Panc1 (cell line): ENCODE results near the gene ERG. TPM values are rescaled to one million over a fixed set of nuclear protein-coding genes. Genes with fewer than 3 reads are reported as not detected.

Experiments
- ATAC-seq: fragments of 200-7000 bp; cut with Tn5 transposase; 2 replicates; pipeline ENCODE4 v1.9.1; 2020; ENCODE audit warnings: mild to moderate bottlenecking, moderate library complexity
- BruUV-seq: library from RNA; stranded (reverse); fragments of 400-500 nt; replicated peaks from 2 replicates; lab custom pipeline; 2021; lab: Mats Ljungman, UMichigan
- CTCF ChIA-PET: fragments of 300-600 bp; sonication (Branson Sonifier 250); formaldehyde crosslinking; loops from one replicate; lab custom pipeline; 2022; ENCODE audit warnings: antibody characterized with exemption; lab: Charles Lee
- POLR2A ChIA-PET: fragments of 300-600 bp; sonication (Branson Sonifier 250); formaldehyde crosslinking; loops from one replicate; lab custom pipeline; 2022; ENCODE audit warnings: antibody characterized with exemption; lab: Charles Lee
- DNase-seq: peaks from one replicate; pipeline ENCODE4 v3.0.0-alpha.2; 2010; ENCODE audit warnings: low read depth, low spot score
- H3K27ac ChIP-seq: 2 replicates; pipeline ENCODE4 v1.5.1; 2011; ENCODE audit warnings: mild to moderate bottlenecking, low read length, inconsistent platforms
- H3K27me3 ChIP-seq: fragments of 200-500 bp; sonication (Bioruptor generic); 2 replicates; pipeline ENCODE4 v1.6.0; 2014; ENCODE audit warnings: low read length, inconsistent platforms; ENCODE audit not compliant: control insufficient read depth, insufficient read depth
- H3K36me3 ChIP-seq: fragments of 200-500 bp; sonication (Bioruptor generic); 2 replicates; pipeline ENCODE4 v1.5.1; 2014; ENCODE audit warnings: inconsistent platforms, mild to moderate bottlenecking, low read length, moderate library complexity; ENCODE audit not compliant: control insufficient read depth, insufficient read depth
- H3K4me1 ChIP-seq: 2 replicates; pipeline ENCODE4 v1.5.1; 2011; ENCODE audit warnings: inconsistent platforms, mild to moderate bottlenecking, low read length, moderate library complexity; ENCODE audit not compliant: control insufficient read depth, insufficient read depth
- H3K4me3 ChIP-seq, 2 experiments: 2 replicates each; pipeline ENCODE4 v1.5.1; 2011 to 2012; ENCODE audit warnings: low read depth in 2 of 2, low read length in 2 of 2, mild to moderate bottlenecking in 2 of 2, inconsistent platforms in 1 of 2, moderate library complexity in 1 of 2
- H3K9me3 ChIP-seq: fragments of 200-500 bp; sonication (Bioruptor generic); 2 replicates; pipeline ENCODE4 v1.5.1; 2014; ENCODE audit warnings: low read depth, mild to moderate bottlenecking, inconsistent platforms, low read length, moderate library complexity; ENCODE audit not compliant: control insufficient read depth, insufficient read depth
- POLR2AphosphoS5 ChIP-seq: IDR thresholded peaks from 2 replicates; pipeline ENCODE4 v1.6.1; 2012; ENCODE audit warnings: mild to moderate bottlenecking, low read depth, low read length, moderate library complexity
- SIN3A ChIP-seq: IDR thresholded peaks from 2 replicates; pipeline ENCODE4 v1.6.1; 2012; ENCODE audit warnings: low read depth, mild to moderate bottlenecking, low read length, moderate library complexity, borderline replicate concordance; ENCODE audit not compliant: insufficient read depth
- TCF7L2 ChIP-seq: IDR thresholded peaks from 2 replicates; pipeline ENCODE4 v1.6.1; 2011; ENCODE audit warnings: mild to moderate bottlenecking, low read depth, low read length, inconsistent platforms
- in situ Hi-C: cut with HindIII; loops from 2 replicates; pipeline ENCODE4 v1.10.0; 2016; ENCODE audit warnings: low sequenced_read_pairs, low pct_unique_long_range_greater_than_20kb
- intact Hi-C: fragments of 100-400 bp; cut with micrococcal nuclease; formaldehyde crosslinking; loops from one replicate; pipeline ENCODE4 v1.10.0; 2022; ENCODE audit not compliant: unreplicated experiment
- total RNA-seq: library from RNA; stranded (reverse); gene quantifications from one replicate; pipeline ENCODE4 v1.2.1, GENCODE V29; 2021; ENCODE audit not compliant: unreplicated experiment
- TF ChIP-seq, protein P1 (sequence below), 2 experiments: IDR thresholded peaks; 2 replicates each; pipeline ENCODE4 v1.6.1; 2011 to 2012; ENCODE audit warnings: low read depth in 2 of 2, control low read depth in 1 of 2, low read length in 1 of 2, mild to moderate bottlenecking in 1 of 2, moderate library complexity in 1 of 2; ENCODE audit not compliant: insufficient read depth in 1 of 2
- TF ChIP-seq, protein P2 (sequence below): fragments of 450-650 bp; IDR thresholded peaks from 2 replicates; pipeline ENCODE4 v1.5.1; 2017; ENCODE audit warnings: mild to moderate bottlenecking

The ERG gene
- total RNA-seq, 1 experiment from 2014 or later = 0.49 TPM

DNA sequence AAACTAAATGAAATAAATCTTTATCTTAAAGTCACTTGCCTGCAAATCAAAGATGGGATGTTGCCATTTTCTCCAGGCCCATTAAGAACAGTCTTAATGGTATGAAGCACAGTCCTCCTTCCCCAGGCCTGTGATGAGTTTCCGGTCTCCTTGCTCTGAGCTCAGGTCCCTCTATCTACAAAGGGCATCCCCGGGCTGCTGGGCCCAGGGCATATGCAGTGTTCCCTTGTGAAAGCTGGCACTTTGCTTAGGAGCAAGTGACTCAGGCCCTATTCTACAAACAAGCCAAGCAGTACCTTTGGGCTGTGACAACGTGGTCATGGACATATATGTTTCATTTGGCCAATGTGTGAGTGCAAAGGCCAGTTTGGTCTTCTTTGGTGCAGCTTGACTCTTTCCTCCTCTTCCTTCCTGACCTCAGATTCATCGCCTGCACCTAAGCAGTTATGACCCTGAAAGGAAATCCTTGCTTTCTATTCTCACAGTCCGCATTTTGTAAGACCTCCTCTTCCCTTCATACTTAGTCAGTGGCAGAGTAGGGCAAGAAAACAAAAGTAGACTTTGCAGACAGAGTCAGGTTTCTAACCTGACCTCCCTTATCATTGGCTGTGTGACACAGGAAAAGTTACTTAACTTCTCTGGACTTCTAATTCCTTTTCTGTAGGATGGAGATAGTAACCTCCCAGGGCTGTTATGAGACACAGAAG, 109.5 kb downstream of the ERG start:
- no TSS peak for BruUV-seq
- H3K27me3 ChIP-seq = no peaks in the 10 kb centered on the region
- POLR2A ChIA-PET = no interaction called here
- no peak overlapping the region for H3K27ac ChIP-seq
- TF ChIP-seq SIN3A (no peak), TCF7L2 (no peak), POLR2AphosphoS5 (no peak)
- TF ChIP-seq, protein P1, sequence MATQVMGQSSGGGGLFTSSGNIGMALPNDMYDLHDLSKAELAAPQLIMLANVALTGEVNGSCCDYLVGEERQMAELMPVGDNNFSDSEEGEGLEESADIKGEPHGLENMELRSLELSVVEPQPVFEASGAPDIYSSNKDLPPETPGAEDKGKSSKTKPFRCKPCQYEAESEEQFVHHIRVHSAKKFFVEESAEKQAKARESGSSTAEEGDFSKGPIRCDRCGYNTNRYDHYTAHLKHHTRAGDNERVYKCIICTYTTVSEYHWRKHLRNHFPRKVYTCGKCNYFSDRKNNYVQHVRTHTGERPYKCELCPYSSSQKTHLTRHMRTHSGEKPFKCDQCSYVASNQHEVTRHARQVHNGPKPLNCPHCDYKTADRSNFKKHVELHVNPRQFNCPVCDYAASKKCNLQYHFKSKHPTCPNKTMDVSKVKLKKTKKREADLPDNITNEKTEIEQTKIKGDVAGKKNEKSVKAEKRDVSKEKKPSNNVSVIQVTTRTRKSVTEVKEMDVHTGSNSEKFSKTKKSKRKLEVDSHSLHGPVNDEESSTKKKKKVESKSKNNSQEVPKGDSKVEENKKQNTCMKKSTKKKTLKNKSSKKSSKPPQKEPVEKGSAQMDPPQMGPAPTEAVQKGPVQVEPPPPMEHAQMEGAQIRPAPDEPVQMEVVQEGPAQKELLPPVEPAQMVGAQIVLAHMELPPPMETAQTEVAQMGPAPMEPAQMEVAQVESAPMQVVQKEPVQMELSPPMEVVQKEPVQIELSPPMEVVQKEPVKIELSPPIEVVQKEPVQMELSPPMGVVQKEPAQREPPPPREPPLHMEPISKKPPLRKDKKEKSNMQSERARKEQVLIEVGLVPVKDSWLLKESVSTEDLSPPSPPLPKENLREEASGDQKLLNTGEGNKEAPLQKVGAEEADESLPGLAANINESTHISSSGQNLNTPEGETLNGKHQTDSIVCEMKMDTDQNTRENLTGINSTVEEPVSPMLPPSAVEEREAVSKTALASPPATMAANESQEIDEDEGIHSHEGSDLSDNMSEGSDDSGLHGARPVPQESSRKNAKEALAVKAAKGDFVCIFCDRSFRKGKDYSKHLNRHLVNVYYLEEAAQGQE (IDR thresholded peaks at IDR 0.05; ENCODE audit: insufficient read depth in 1 of 2, low read depth in 2 of 2, low read length in 1 of 2) = no peak
- TF ChIP-seq, protein P2, sequence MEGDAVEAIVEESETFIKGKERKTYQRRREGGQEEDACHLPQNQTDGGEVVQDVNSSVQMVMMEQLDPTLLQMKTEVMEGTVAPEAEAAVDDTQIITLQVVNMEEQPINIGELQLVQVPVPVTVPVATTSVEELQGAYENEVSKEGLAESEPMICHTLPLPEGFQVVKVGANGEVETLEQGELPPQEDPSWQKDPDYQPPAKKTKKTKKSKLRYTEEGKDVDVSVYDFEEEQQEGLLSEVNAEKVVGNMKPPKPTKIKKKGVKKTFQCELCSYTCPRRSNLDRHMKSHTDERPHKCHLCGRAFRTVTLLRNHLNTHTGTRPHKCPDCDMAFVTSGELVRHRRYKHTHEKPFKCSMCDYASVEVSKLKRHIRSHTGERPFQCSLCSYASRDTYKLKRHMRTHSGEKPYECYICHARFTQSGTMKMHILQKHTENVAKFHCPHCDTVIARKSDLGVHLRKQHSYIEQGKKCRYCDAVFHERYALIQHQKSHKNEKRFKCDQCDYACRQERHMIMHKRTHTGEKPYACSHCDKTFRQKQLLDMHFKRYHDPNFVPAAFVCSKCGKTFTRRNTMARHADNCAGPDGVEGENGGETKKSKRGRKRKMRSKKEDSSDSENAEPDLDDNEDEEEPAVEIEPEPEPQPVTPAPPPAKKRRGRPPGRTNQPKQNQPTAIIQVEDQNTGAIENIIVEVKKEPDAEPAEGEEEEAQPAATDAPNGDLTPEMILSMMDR = no peak
- DNase-seq = no peak
- no peak for ATAC-seq
- CTCF ChIA-PET = no interaction called here
- in situ Hi-C loops = no loop called here
- intact Hi-C loops = no loop called here
- no peaks in the 10 kb centered on the region for H3K9me3 ChIP-seq
- H3K36me3 ChIP-seq = no peaks in the 10 kb centered on the region
- no peak overlapping the region for H3K4me3 ChIP-seq
- H3K4me1 ChIP-seq = no peaks in the 10 kb centered on the region

DNA sequence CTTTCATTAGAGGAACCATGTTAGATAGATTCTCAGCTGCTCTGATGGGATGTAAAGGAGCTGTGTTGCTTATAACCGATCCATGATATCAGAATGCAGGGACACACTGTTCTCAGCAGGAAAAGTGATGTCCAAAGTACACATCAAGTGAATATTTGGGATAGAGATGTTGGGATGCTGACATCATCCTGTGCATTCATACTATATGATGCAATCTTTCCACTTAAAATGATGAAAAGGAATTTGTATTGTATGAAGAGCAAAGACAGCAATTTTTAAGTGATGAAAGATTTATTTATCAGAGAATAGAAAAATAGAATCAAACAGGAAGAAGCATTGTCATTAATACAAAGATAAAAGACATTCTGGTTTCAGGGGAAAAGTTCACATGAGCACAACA, 110.1 kb downstream of the ERG start:
- Histone ChIP-seq H3K27ac (no peak overlapping the region), H3K27me3 (no peaks in the 10 kb centered on the region), H3K36me3 (no peaks in the 10 kb centered on the region), H3K9me3 (no peaks in the 10 kb centered on the region), H3K4me1 (no peaks in the 10 kb centered on the region), H3K4me3 (no peak overlapping the region)
- no TSS peak for BruUV-seq
- CTCF ChIA-PET = no interaction called here
- in situ Hi-C loops = no loop called here
- POLR2A ChIA-PET = no interaction called here
- TF ChIP-seq, protein P1 (IDR thresholded peaks at IDR 0.05; ENCODE audit: insufficient read depth in 1 of 2, low read depth in 2 of 2, low read length in 1 of 2) = no peak
- no peak for TF ChIP-seq TCF7L2
- TF ChIP-seq, protein P2 = no peak
- TF ChIP-seq POLR2AphosphoS5 = no peak
- intact Hi-C loops = no loop called here
- no peak for ATAC-seq
- no peak for DNase-seq
